HepG2 (cell line): Measurements from ENCODE around the gene TBX15. TPM values are rescaled to one million over a fixed set of nuclear protein-coding genes. Genes with fewer than 3 reads are reported as not detected.
A peak's percentile ranks its signal among the peaks of the same experiment; 100 is the strongest.

Experiments used
- ATAC-seq: fragments of 200-7000 bp; cut with Tn5 transposase; 3 replicates; pipeline ENCODE4 v1.9.1; 2020; ENCODE audit warnings: mild to moderate bottlenecking, moderate library complexity
- BruUV-seq: library from RNA; stranded (reverse); fragments of 400-500 nt; replicated peaks from 2 replicates; lab custom pipeline; 2021; lab: Mats Ljungman, UMichigan
- CTCF ChIA-PET: fragments of 300-600 bp; formaldehyde crosslinking; extraction: SDS; loops from one replicate; lab custom pipeline; 2021; ENCODE audit warnings: low total read pairs, inconsistent platforms, low intra/inter-chr PET ratio; lab: Yijun Ruan, JAX
- POLR2A ChIA-PET: fragments of 350-600 bp; sonication (Branson Sonifier 250); formaldehyde crosslinking; loops from one replicate; lab custom pipeline; 2020; ENCODE audit warnings: antibody characterized with exemption, inconsistent platforms; lab: Yijun Ruan, JAX
- DNase-seq: peaks from one replicate; pipeline ENCODE4 v3.0.0-alpha.2; 2015; ENCODE audit warnings: low spot score
- FAIRE-seq: peaks from 3 replicates; lab custom pipeline; 2011; peaks lifted over from hg19 to GRCh38; lab: Jason Lieb, UNC
- H2AFZ ChIP-seq: one replicate; pipeline ENCODE4 v1.6.1; 2011; ENCODE audit warnings: low read length, inconsistent platforms
- H3K27ac ChIP-seq: fragments of 300-600 bp; 3 replicates; pipeline ENCODE4 v1.8.0; 2011; ENCODE audit warnings: mixed run types, mild to moderate bottlenecking, mixed read lengths, low read length, inconsistent platforms; ENCODE audit not compliant: insufficient read depth; ENCODE audit errors: extremely low read length
- H3K27me3 ChIP-seq, 2 experiments: fragments of 200-600 bp in 1 of 2; 2 replicates in 1 of 2; 3 replicates in 1 of 2; pipeline versions ENCODE4 v1.6.0 to v1.8.0; 2011; ENCODE audit warnings: low read length in 2 of 2, mild to moderate bottlenecking in 2 of 2, moderate library complexity in 2 of 2, inconsistent platforms in 1 of 2; ENCODE audit not compliant: insufficient read depth in 2 of 2, control insufficient read depth in 1 of 2
- H3K36me3 ChIP-seq, 2 experiments: fragments of 200-600 bp in 1 of 2; replicated peaks in 1 of 2; 2 replicates in 1 of 2; 3 replicates in 1 of 2; pipeline versions ENCODE4 v1.5.1 to v1.8.0; 2011; ENCODE audit warnings: low read length in 2 of 2, inconsistent platforms in 1 of 2; ENCODE audit not compliant: insufficient read depth in 2 of 2, control insufficient read depth in 1 of 2
- H3K4me1 ChIP-seq: 2 replicates; pipeline ENCODE4 v1.5.1; 2012; ENCODE audit warnings: low read length, inconsistent platforms; ENCODE audit not compliant: insufficient read depth
- H3K4me2 ChIP-seq: 2 replicates; pipeline ENCODE4 v1.6.0; 2011; ENCODE audit warnings: low read depth, low read length, inconsistent platforms
- H3K4me3 ChIP-seq, 3 experiments: fragments of 200-600 bp in 1 of 3; sonication (generic), shearing (Covaris generic) in 1 of 3; replicated peaks in 1 of 3; 2 replicates each; pipeline ENCODE4 v1.5.1; 2011 to 2016; ENCODE audit warnings: low read length in 3 of 3, inconsistent platforms in 2 of 3, low read depth in 2 of 3, mild to moderate bottlenecking in 2 of 3, control low read depth in 1 of 3, mixed read lengths in 1 of 3; ENCODE audit not compliant: insufficient read depth in 1 of 3
- H3K79me2 ChIP-seq: one replicate; pipeline ENCODE4 v1.6.1; 2011; ENCODE audit warnings: low read length, inconsistent platforms; ENCODE audit not compliant: insufficient read depth
- H3K9ac ChIP-seq: 2 replicates; pipeline ENCODE4 v1.6.0; 2011; ENCODE audit warnings: mild to moderate bottlenecking, low read depth, low read length, inconsistent platforms; ENCODE audit not compliant: insufficient read depth
- H3K9me3 ChIP-seq: 2 replicates; pipeline ENCODE4 v1.5.1; 2012; ENCODE audit warnings: mild to moderate bottlenecking, low read length
- H4K20me1 ChIP-seq: 2 replicates; pipeline ENCODE4 v1.6.0; 2011; ENCODE audit warnings: inconsistent platforms, mild to moderate bottlenecking, low read length, moderate library complexity; ENCODE audit not compliant: insufficient read depth
- ARHGAP35 ChIP-seq: sonication (generic); formaldehyde crosslinking; IDR thresholded peaks from 2 replicates; pipeline ENCODE4 v1.9.0; 2022; ENCODE audit warnings: mild to moderate bottlenecking, inconsistent platforms, moderate library complexity, missing genetic modification reagents, borderline replicate concordance
- CBX1 ChIP-seq: IDR thresholded peaks from one replicate; pipeline ENCODE4 v1.6.1; 2016; ENCODE audit warnings: antibody characterized with exemption, low read depth
- NR3C1 ChIP-seq: sonication (generic); formaldehyde crosslinking; IDR thresholded peaks from 2 replicates; pipeline ENCODE4 v1.4.0; 2020; ENCODE audit warnings: missing genetic modification reagents
- PCBP2 ChIP-seq: fragments of 200-400 bp; formaldehyde crosslinking; optimal IDR thresholded peaks from 2 replicates; pipeline ENCODE3; 2018; ENCODE audit warnings: low read length, low read depth; ENCODE audit not compliant: poor library complexity, severe bottlenecking
- ZFP36 ChIP-seq: fragments of 150-350 bp; IDR thresholded peaks from 2 replicates; pipeline ENCODE4 v1.6.1; 2018; ENCODE audit warnings: borderline replicate concordance, low read length, low read depth; ENCODE audit not compliant: partially characterized antibody
- ZKSCAN8 ChIP-seq: IDR thresholded peaks from 2 replicates; pipeline ENCODE4 v1.6.1; 2016; ENCODE audit warnings: borderline replicate concordance, missing genetic modification reagents, missing compliant biosample characterization
- WGBS: methylation state at CpG from one replicate; pipeline ENCODE4 v1.1.6; 2017; ENCODE audit warnings: low lambda C conversion rate; 5-methylcytosine and 5-hydroxymethylcytosine counted together
- in situ Hi-C: cut with HindIII; loops from 2 replicates; pipeline ENCODE4 v1.10.0; 2017; ENCODE audit warnings: low pct_unique_long_range_greater_than_20kb; ENCODE audit not compliant: extremely low pct_ligation_motif_present
- intact Hi-C: fragments of 100-400 bp; cut with micrococcal nuclease; formaldehyde crosslinking; loops from one replicate; pipeline ENCODE4 v1.10.0; 2022; ENCODE audit not compliant: unreplicated experiment
- polyA plus RNA-seq, 8 experiments: library from polyadenylated mRNA; depleted of rRNA in 3 of 8; stranded (reverse) in 7 of 8; unstranded in 1 of 8; fragments of >200 nt; fragmentation: Illumina TruSeq in 4 of 8; extraction: Trizol in 4 of 8; gene quantifications; 2 replicates each; pipeline versions ENCODE4 v1.2.1 to v1.2.3, GENCODE V29; 2011 to 2016; ENCODE audit warnings: low read depth in 4 of 8, missing spikeins in 1 of 8, mixed read lengths in 1 of 8; ENCODE audit not compliant: insufficient read depth in 1 of 8
- total RNA-seq, 5 experiments: library from RNA; depleted of rRNA; stranded (reverse); fragments of >200 nt; fragmentation: Illumina TruSeq; extraction: Trizol; gene quantifications; 2 replicates each; pipeline ENCODE4 v1.2.3, GENCODE V29; 2016; ENCODE audit warnings: low read depth in 1 of 5
- TF ChIP-seq, protein P1 (sequence below): IDR thresholded peaks from 2 replicates; pipeline ENCODE4 v1.4.0; 2020; ENCODE audit warnings: mild to moderate bottlenecking, missing genetic modification reagents
- TF ChIP-seq, protein P2 (sequence below): sonication (generic); formaldehyde crosslinking; IDR thresholded peaks from 2 replicates; pipeline ENCODE4 v1.5.0; 2020; ENCODE audit warnings: mild to moderate bottlenecking, missing genetic modification reagents, moderate library complexity
- TF ChIP-seq, protein P3 (sequence below): sonication (generic); formaldehyde crosslinking; IDR thresholded peaks from 2 replicates; pipeline ENCODE4 v1.5.0; 2020; ENCODE audit warnings: mild to moderate bottlenecking, missing genetic modification reagents, borderline replicate concordance

TBX15 gene
- total and polyA plus RNA-seq, 2 of the 13 experiments (the other 11 are each of a cell fraction or from before 2014, with no cell fraction given): 0.42 to 1.9 TPM

DNA sequence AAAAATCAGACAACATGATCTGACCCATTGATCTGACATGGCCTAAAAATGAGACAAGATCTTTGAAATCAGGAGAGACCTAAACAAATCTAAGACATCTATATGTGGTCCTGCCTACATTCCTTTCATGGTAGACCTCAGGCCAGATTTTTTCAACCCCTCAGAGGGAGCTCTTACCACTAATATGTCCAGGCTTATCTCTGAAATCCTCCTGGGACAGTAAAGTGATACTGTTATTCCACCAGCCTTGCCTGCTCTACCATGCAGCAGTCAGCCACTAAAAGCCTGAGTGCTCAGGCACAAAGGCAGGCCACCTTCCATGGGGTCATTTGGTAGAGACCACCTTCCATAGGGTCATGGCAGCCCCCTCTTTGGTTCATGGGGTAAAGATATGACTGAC, 126.9 kb downstream of the TBX15 start (continued):
- TF ChIP-seq, protein P1, sequence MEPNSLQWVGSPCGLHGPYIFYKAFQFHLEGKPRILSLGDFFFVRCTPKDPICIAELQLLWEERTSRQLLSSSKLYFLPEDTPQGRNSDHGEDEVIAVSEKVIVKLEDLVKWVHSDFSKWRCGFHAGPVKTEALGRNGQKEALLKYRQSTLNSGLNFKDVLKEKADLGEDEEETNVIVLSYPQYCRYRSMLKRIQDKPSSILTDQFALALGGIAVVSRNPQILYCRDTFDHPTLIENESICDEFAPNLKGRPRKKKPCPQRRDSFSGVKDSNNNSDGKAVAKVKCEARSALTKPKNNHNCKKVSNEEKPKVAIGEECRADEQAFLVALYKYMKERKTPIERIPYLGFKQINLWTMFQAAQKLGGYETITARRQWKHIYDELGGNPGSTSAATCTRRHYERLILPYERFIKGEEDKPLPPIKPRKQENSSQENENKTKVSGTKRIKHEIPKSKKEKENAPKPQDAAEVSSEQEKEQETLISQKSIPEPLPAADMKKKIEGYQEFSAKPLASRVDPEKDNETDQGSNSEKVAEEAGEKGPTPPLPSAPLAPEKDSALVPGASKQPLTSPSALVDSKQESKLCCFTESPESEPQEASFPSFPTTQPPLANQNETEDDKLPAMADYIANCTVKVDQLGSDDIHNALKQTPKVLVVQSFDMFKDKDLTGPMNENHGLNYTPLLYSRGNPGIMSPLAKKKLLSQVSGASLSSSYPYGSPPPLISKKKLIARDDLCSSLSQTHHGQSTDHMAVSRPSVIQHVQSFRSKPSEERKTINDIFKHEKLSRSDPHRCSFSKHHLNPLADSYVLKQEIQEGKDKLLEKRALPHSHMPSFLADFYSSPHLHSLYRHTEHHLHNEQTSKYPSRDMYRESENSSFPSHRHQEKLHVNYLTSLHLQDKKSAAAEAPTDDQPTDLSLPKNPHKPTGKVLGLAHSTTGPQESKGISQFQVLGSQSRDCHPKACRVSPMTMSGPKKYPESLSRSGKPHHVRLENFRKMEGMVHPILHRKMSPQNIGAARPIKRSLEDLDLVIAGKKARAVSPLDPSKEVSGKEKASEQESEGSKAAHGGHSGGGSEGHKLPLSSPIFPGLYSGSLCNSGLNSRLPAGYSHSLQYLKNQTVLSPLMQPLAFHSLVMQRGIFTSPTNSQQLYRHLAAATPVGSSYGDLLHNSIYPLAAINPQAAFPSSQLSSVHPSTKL: no peak
- TF ChIP-seq CBX1 (no peak), ARHGAP35 (no peak), NR3C1 (CRISPR knock-in tag) (no peak), ZKSCAN8 (no peak), ZFP36 (no peak), PCBP2 (no peak)

DNA sequence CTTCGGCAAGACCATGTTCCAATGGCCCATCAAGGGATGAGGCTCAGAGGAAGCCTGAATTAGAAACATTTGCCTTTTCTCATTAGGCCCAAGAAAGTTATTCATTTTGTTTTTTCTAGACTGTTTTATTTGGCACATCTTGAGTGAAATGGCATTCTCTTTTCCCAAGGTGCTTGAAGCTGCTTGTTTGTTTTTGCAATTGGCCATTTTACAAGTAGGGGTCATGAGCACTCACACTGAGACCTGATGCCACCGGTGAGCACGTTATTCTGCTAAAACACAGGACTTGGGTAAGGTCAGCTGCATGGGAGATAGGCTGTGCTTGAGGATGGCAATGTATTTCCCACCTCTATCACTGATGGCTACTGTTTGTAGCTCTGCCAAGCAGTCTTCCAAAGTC, 128.1 kb downstream of the TBX15 start:
- Histone ChIP-seq H3K9ac (no peak overlapping the region), H3K36me3 (no peaks in the 10 kb centered on the region), H3K4me2 (no peak overlapping the region), H3K27ac (no peak overlapping the region), H2AFZ (no peak overlapping the region), H3K4me3 (no peak overlapping the region), H3K79me2 (no peaks in the 10 kb centered on the region), H3K4me1 (peaks cover 16% of the 10 kb centered on the region; the same call in 1 of the 2 replicates), H4K20me1 (no peaks in the 10 kb centered on the region), H3K27me3 (no peaks in the 10 kb centered on the region), H3K9me3 (no peaks in the 10 kb centered on the region)
- ChIA-PET CTCF (no interaction called here), POLR2A (no interaction called here)
- DNase-seq: peak; percentile 4
- BruUV-seq: no TSS peak
- 6% methylated on average over 3 of the region's 3 CpGs for WGBS
- in situ Hi-C loops: no loop called here
- intact Hi-C loops: loop anchor here (5.0 kb wide), 1 partner anchor 152 kb away; no protein-coding TSS in a partner anchor
- ATAC-seq: peak; percentile 38; the same call in 2 of the 3 replicates
- no peak for FAIRE-seq
- TF ChIP-seq, protein P2, sequence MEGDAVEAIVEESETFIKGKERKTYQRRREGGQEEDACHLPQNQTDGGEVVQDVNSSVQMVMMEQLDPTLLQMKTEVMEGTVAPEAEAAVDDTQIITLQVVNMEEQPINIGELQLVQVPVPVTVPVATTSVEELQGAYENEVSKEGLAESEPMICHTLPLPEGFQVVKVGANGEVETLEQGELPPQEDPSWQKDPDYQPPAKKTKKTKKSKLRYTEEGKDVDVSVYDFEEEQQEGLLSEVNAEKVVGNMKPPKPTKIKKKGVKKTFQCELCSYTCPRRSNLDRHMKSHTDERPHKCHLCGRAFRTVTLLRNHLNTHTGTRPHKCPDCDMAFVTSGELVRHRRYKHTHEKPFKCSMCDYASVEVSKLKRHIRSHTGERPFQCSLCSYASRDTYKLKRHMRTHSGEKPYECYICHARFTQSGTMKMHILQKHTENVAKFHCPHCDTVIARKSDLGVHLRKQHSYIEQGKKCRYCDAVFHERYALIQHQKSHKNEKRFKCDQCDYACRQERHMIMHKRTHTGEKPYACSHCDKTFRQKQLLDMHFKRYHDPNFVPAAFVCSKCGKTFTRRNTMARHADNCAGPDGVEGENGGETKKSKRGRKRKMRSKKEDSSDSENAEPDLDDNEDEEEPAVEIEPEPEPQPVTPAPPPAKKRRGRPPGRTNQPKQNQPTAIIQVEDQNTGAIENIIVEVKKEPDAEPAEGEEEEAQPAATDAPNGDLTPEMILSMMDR: 0 out of 2 replicates have a peak, but pooled peaks have one; percentile 14
- TF ChIP-seq, protein P3, sequence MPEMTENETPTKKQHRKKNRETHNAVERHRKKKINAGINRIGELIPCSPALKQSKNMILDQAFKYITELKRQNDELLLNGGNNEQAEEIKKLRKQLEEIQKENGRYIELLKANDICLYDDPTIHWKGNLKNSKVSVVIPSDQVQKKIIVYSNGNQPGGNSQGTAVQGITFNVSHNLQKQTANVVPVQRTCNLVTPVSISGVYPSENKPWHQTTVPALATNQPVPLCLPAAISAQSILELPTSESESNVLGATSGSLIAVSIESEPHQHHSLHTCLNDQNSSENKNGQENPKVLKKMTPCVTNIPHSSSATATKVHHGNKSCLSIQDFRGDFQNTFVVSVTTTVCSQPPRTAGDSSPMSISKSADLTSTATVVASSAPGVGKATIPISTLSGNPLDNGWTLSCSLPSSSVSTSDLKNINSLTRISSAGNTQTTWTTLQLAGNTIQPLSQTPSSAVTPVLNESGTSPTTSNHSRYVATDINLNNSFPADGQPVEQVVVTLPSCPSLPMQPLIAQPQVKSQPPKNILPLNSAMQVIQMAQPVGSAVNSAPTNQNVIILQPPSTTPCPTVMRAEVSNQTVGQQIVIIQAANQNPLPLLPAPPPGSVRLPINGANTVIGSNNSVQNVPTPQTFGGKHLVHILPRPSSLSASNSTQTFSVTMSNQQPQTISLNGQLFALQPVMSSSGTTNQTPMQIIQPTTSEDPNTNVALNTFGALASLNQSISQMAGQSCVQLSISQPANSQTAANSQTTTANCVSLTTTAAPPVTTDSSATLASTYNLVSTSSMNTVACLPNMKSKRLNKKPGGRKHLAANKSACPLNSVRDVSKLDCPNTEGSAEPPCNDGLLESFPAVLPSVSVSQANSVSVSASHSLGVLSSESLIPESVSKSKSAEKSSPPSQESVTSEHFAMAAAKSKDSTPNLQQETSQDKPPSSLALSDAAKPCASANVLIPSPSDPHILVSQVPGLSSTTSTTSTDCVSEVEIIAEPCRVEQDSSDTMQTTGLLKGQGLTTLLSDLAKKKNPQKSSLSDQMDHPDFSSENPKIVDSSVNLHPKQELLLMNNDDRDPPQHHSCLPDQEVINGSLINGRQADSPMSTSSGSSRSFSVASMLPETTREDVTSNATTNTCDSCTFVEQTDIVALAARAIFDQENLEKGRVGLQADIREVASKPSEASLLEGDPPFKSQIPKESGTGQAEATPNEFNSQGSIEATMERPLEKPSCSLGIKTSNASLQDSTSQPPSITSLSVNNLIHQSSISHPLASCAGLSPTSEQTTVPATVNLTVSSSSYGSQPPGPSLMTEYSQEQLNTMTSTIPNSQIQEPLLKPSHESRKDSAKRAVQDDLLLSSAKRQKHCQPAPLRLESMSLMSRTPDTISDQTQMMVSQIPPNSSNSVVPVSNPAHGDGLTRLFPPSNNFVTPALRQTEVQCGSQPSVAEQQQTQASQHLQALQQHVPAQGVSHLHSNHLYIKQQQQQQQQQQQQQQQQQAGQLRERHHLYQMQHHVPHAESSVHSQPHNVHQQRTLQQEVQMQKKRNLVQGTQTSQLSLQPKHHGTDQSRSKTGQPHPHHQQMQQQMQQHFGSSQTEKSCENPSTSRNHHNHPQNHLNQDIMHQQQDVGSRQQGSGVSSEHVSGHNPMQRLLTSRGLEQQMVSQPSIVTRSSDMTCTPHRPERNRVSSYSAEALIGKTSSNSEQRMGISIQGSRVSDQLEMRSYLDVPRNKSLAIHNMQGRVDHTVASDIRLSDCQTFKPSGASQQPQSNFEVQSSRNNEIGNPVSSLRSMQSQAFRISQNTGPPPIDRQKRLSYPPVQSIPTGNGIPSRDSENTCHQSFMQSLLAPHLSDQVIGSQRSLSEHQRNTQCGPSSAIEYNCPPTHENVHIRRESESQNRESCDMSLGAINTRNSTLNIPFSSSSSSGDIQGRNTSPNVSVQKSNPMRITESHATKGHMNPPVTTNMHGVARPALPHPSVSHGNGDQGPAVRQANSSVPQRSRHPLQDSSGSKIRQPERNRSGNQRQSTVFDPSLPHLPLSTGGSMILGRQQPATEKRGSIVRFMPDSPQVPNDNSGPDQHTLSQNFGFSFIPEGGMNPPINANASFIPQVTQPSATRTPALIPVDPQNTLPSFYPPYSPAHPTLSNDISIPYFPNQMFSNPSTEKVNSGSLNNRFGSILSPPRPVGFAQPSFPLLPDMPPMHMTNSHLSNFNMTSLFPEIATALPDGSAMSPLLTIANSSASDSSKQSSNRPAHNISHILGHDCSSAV: no peak
